ENCODE data around the gene MBD3L4.
"Not testable (repeated sequence)": the region's sequence is repeated elsewhere in the genome, so short reads cannot be mapped to it uniquely, and the experiment has no call there.

Gene MBD3L4

DNA sequence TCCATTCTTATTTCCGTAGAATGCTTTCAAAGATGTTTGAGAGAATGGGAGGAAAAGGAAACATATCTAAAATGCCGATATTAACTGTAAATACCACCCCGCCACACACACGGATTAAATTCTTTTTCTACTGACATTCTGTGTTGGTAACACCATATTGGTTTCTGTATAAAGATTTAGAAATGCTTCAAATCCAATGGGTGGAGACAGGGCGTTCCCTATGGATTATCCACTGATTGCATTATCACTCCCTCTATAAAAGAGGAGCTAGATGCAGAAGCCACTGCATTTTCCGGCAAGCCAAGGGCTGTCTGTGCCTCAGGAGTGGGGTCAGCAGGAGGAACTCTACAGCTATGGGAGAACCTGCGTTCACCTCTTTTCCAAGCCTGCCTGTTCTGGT lies 9.0 kb upstream of the MBD3L4 start, which contains the start of gene MBD3L2:
Gene MBD3L2 (plus strand): TSS at position 301 of the 400 bp plus-strand sequence. CDS start 53 bp downstream, at position 354.
- DNase-seq (ENCODE audit: low read depth), result not testable (repeated sequence)

DNA sequence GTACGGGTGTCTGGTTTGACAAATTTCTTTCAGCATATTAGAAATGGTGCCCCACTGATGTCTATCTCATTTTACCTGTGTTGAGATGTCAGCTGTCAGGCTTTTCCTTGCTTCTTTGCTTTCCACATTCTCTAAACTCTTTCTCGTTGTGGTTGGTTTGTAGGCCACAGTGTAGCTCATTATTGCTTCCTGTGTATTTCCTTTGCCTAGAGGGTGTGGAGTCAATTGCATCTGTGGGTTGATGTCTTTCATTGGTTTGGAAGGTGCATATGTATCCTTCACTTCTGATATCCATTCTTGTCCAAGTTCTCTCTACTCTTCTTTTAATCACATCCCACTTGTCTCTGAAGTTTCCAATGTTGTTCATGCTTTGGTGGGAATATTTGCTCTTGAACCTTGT lies 1.6 kb upstream of the MBD3L4 start:
- DNase-seq (ENCODE audit: low read depth), result not testable (repeated sequence)

DNA sequence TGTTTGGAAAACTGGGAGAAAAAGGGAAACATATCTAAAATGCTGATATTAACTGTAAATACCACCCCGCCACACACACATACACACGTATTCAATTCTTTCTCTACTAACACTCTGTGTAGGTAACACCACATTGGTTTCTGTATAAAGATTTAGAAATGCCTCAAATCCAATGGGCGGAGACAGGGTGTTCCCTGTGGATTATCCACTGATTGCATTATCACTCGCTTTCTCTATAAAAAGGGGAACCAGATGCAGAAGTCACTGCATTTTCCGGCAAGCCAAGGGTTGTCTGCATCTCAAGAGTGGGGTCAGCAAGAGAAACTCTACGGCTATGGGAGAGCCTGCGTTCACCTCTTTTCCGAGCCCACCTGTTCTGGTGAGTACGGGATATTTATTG lies 9.7 kb downstream of the MBD3L4 start, which contains the start of gene MBD3L5:
Gene MBD3L5 (plus strand): TSS at position 301 of the 400 bp plus-strand sequence. CDS start 34 bp downstream, at position 335.
- not testable (repeated sequence) for DNase-seq (ENCODE audit: low read depth)

DNA sequence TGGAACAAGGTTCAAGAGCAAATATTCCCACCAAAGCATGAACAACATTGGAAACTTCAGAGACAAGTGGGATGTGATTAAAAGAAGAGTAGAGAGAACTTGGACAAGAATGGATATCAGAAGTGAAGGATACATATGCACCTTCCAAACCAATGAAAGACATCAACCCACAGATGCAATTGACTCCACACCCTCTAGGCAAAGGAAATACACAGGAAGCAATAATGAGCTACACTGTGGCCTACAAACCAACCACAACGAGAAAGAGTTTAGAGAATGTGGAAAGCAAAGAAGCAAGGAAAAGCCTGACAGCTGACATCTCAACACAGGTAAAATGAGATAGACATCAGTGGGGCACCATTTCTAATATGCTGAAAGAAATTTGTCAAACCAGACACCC lies 11.2 kb downstream of the MBD3L4 start:
- not testable (repeated sequence) for DNase-seq (ENCODE audit: low read depth)

DNA sequence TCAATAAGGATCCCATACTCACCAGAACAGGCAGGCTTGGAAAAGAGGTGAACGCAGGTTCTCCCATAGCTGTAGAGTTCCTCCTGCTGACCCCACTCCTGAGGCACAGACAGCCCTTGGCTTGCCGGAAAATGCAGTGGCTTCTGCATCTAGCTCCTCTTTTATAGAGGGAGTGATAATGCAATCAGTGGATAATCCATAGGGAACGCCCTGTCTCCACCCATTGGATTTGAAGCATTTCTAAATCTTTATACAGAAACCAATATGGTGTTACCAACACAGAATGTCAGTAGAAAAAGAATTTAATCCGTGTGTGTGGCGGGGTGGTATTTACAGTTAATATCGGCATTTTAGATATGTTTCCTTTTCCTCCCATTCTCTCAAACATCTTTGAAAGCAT lies 18.6 kb downstream of the MBD3L4 start, which contains the start of gene MBD3L2B:
Gene MBD3L2B (minus strand): TSS at position 101 of the 400 bp plus-strand sequence. CDS start 34 bp downstream, at position 67.
- DNase-seq (ENCODE audit: low read depth), result not testable (repeated sequence)

DNA sequence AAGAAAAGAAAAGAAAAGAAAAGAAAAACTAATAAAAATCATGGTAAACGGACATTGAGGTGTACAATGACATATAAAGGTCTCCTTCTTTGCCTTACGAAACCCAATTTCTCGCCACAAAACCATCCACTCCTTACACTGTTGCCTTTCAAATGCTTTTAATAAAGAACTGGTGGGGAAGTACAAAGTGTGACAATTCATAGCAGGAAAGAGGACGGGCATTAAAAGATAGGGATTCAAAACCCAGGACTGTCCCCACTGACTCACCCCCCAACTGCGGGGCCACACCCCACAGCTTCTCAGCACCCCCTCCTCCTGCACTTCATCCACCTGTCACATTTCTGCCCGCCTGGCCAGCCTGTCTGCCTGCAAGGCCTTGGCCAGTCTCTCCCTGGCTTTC lies 21.2 kb downstream of the MBD3L4 start:
- no peak for DNase-seq (ENCODE audit: low read depth)

DNA sequence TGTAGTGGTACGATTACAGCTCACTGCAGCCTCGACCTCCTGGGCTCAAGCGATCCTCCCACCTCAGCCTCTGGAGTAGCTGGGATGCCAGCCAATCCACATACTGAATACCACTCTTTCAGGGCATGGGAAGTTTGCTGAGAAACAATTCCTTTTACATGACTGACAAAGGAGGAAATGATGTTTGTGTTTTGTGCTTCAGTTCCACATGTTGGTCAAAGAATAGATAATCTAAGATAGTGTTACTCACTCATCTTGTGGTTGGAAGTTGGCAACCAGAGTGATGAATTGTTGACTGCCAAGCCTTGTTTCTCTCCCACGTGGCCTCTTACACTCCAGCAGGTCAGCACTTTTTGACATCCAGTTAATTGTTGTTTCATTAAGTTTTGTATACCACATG lies 26.3 kb downstream of the MBD3L4 start:
- DNase-seq (ENCODE audit: low read depth), result no peak

DNA sequence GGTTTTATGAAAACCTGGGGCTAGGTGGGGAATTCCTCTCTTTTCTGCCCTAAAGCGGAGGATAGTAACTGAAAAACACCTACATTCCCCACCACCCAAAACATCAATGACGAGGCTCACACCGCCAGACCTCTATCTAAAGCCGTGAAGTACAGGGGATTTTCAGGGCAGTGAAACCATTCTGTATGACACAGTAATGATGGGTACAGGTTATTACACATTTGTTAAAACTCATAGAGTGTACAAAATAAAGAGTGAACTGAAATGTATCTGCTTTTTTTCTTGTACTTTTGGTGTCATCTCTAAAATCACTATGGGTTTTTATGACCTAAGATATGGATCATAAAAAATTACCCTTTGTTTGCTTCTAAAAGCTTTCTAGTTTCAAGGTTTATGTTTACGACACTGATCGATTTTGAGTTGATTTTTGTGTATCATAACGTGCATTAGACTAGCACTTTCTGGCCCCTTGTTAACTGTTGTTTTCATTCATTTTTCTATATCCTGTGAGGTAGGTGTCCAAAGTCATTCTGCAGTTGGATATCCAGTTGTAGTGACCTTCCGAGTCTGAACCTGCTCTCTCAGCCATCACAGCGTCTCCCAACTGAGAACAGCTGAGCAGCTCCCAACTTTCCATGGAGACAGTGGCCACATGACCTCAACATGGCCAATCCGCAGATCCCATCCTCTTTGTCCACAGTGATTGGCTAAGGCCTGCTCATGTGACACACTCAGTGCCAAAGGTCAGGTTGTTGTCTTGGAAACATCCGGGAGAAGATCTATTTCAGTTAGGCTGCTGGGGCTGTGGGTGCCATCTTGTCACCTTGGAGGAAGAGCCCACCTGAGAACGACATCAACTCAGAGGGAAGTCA lies 29.0 kb downstream of the MBD3L4 start:
- no peak for DNase-seq (ENCODE audit: low read depth)

DNA sequence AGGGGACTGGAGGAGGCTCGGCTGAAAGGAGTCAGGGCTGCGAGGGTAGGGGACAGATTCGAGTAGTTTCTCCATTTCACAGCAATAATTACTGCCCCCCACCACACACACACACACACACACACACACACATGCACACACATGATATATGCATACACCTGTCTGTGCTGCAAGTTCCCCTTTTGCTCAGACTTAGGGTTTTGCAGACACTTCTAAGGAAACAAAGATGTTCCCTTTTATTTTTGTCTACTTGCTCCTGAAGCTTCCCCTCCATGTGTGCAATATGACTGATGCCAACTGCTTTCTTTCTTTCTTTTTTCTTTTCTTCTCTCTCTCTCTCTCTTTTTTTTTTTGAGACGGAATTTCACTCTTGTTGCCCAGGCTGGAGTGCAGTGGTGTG lies 32.1 kb downstream of the MBD3L4 start:
- DNase-seq (ENCODE audit: low read depth), result no peak

DNA sequence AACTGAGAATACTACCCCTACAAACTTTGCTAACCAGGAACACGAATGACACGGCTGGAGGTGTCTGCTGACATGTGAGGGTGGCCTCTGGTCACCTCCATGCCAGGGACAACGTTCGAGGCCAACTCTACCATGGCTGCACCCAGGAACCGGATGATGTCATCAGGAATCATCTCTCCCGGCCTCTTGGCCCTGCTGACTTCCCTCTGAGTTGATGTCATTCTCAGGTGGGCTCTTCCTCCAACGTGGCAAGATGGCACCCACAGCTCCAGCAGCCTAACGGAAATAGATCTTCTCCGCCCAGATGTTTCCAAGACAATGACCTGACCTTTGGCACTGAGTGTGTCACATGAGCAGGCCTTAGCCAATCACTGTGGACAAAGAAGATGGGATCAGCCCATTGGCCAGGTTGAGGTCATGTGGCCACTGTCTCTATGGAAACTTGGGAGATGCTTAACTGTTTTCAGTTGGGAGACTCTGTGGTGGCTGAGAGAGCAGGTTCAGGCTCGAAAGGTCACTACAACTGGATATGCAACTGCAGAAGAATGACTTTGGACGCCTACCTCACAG lies 33.8 kb downstream of the MBD3L4 start:
- DNase-seq (ENCODE audit: low read depth), result no peak

DNA sequence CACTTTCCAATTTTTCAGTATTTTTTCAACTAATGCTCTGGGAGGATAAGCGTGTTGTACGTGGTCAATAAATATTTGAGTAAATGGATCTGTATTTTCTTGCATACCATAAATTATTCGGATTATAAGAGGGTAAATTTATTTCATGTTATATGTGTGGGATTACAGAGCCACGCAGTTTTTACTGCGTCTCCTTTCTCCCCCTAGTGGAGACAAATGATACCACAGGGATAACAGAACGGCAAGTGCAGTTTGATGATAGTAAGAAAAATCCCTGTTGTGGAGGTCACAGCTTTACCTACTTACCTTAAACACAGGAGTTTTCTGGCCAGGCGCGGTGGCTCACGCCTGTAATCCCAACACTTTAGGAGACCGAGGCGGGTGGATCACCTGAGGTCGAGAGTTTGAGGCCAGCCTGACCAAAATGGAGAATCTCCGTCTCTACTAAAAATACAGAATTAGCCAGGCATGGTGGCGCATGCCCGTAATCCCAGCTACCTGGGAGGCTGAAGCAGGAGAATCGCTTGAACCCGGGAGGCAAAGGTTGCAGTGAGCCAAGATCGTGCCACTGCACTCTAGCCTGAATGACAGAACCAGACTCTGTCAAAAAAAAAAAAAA lies 35.6 kb downstream of the MBD3L4 start:
- no peak for DNase-seq (ENCODE audit: low read depth)

DNA sequence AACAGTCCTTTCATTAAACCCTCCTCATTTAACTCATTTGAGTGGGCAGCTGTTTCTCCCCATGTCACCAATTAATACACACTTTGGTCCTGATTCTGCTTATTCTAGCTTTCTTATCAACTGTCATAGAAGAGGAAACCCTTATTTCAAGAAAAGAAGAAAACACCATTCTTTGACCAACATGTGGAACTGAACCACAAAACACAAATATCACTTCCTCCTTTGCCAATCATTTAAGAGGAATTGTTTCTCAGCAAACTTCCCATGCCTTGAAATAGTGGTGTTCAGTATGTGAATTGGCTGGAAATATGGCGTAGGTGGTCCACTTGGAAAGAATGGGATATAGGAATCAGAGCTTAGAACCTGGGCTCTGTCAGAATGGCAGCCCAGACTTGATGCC lies 39.2 kb downstream of the MBD3L4 start:
- no peak for DNase-seq (ENCODE audit: low read depth)

DNA sequence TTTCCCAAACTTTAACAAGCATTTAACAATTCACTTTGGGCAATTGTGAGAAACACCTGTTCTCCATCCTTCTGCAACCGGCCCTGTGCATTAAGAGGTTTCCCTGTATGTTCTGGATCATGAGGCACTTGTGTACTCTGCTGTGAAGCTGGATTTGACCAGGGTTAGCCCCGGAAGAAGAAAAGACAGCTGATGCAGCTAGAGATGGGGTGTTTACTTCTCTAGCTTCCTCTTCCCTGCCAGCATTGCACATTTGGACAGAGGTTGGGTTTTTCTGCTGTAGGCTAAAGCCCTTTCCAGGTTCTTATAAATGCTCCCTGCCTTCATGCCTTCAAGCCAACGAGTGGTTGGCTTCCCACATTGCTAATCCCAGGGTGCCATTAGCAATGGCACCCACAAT lies 39.6 kb downstream of the MBD3L4 start:
- DNase-seq (ENCODE audit: low read depth), result no peak

DNA sequence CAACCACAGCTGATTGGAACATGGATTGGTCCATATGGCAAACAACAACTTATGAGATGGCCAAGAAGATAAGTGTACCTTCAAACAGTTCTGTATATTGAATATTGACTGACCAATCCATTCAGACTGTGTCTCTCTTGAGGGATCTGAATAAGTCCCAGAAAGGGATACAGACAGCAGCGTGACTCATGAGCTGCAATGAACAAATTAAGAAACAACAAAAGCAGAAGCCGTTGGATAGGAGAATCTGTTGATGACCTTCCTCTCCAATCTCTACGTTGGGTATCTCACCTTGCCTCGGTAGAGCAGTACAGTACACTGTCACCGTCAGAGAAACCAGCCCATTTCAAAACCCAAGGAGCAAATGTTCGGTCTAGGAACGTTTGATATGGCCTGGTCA lies 40.0 kb downstream of the MBD3L4 start:
- DNase-seq (ENCODE audit: low read depth), result no peak

DNA sequence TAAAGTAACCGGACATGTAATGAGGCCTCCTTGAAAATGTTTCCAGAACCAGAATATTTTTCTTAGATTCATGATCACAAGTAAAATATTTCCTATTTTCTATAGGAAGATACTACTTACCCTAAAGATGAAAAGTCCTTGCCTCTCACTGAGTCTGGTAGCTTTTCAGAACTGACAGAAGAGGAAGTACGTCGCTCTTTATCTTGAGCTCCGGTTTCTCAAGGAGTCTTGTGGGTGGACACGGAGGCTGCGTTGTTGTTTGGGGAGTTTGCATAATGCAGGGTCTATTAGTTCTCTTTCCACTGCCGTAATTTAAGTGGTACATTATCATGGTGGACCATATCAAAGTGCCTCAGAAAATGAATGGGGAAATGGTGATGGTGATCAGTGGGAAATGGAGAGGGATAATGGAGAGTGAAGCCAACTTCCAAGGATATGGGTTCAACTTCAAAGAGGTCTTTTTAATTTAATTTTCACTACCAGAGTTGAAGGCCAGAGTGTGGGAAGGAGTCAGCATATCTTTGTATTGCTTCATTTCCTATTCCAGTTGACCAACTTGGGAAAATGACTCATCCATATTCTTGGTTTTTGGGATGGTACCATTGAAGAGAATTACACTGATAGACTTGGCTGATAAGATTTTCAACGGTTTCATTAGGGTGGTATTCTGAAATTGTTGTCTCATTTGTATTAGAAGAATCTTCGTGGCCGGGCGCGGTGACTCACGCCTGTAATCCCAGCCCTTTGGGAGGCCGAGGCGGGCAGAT lies 42.1 kb downstream of the MBD3L4 start:
- DNase-seq (ENCODE audit: low read depth), result no peak

DNA sequence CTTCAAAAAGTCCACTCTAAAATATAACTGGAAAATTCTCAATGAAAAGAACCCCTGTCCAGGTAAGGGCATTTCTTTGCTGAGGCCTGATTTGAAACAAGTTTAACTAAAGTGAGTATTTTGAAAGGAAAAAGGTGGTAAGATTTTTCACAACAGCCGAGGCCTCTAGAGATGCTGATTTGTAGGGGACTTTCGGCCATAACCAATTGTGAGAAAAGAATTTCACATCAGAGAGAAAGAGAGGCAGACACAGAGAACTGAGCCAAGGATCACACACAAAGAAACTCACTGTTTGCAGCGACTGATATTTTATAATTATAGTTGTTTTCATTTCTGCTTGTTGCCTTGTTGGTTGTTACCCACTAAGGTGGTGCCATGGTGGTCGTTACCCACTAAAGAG lies 43.2 kb downstream of the MBD3L4 start:
- DNase-seq (ENCODE audit: low read depth), result no peak

DNA sequence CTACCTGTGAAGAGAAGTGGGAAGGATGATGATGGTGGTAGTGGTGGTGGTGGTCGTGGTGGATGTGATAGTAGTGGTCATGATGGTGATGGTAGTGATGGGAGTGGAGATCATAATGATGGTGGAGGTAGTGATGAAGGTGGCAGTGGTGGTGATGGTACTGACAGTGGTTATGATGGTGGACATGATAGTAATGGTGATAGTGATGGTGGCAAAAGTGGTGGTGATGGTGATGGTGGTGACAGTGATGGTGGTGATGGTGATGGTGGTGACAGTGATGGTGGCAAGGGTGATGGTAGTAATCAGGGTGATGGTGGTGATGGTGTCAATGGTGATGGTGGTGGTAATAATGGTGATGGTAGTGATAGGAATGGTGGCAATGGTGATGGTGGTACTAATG lies 44.9 kb downstream of the MBD3L4 start:
- no peak for DNase-seq (ENCODE audit: low read depth)

DNA sequence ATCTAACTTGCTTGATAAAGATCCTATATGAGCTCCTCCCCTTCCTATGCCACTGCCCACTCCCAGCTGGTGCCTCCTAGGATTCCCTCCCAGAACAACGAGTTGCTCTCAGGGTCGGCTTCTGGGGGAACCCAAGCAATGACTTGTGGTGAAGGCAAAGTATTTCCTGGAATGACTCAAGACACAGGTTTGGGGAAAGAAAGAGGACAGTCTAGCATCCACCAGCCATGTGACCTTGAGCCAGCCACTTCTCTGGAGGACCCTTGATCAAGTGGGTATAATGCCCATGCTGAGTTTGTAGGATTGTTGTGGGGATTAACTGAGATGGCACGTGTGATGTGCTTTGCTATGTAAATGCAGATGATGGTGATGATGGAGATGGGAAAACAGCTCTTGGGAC lies 51.7 kb downstream of the MBD3L4 start:
- no peak for DNase-seq (ENCODE audit: low read depth)

DNA sequence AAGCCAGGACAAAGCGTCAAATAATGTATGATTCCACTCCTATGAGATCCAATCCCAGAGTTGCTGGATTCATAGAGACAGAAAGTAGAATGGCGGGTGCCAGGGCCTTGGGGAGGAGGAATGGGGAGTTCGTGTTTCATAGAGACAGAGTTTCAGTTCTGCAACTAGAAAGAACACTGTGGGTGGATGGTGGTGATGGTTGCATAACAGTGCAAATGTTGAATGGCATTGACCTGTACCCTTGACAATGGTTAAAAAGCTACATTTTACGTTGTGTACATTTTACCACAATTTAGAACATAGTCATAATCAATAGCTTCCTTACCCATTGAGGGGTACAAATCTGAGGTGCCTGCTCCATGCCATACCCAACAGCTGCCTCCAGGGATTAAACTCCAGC lies 52.1 kb downstream of the MBD3L4 start:
- no peak for DNase-seq (ENCODE audit: low read depth)

All from T follicular helper cell (primary cell).